Activated CD8-positive, alpha-beta T cell treated with anti-CD3 and anti-CD28 coated beads for 36 hours (primary cell): ENCODE measurements around the gene ADAMTS2. TPM values are rescaled to one million over a fixed set of nuclear protein-coding genes. Genes with fewer than 3 reads are reported as not detected.

Source experiments
- ATAC-seq: fragments of 200-7000 bp; cut with Tn5 transposase; one replicate; pipeline ENCODE4 v1.10.0; 2021; ENCODE audit warnings: mild to moderate bottlenecking, moderate library complexity
- CTCF ChIA-PET: fragments of 350-600 bp; sonication (Branson Sonifier 250); formaldehyde crosslinking; loops from one replicate; lab custom pipeline; 2021; ENCODE audit warnings: antibody characterized with exemption; lab: Charles Lee
- POLR2A ChIA-PET: fragments of 350-600 bp; sonication (Branson Sonifier 250); formaldehyde crosslinking; loops from one replicate; lab custom pipeline; 2021; ENCODE audit warnings: antibody characterized with exemption; lab: Charles Lee
- DNase-seq: peaks from one replicate; pipeline ENCODE4 v3.0.0-alpha.2; 2020
- H3K27ac Mint-ChIP-seq: one replicate; pipeline ENCODE4 v1.8.0; 2021; ENCODE audit warnings: mild to moderate bottlenecking, mixed read lengths
- H3K27me3 Mint-ChIP-seq: one replicate; pipeline ENCODE4 v1.8.0; 2021; ENCODE audit warnings: mixed read lengths
- H3K36me3 Mint-ChIP-seq: one replicate; pipeline ENCODE4 v1.8.0; 2021; ENCODE audit warnings: low read depth, mixed read lengths
- H3K4me1 Mint-ChIP-seq: one replicate; pipeline ENCODE4 v1.8.0; 2021; ENCODE audit warnings: low read depth, mixed read lengths
- H3K4me3 Mint-ChIP-seq: one replicate; pipeline ENCODE4 v1.8.0; 2021; ENCODE audit warnings: mild to moderate bottlenecking, moderate library complexity, mixed read lengths
- H3K9me3 Mint-ChIP-seq: one replicate; pipeline ENCODE4 v1.8.0; 2021; ENCODE audit warnings: mixed read lengths
- CTCF ChIP-seq: fragments of 200-600 bp; IDR thresholded peaks from one replicate; pipeline ENCODE4 v1.8.0; 2022; ENCODE audit warnings: antibody characterized with exemption, mild to moderate bottlenecking
- intact Hi-C: fragments of 100-400 bp; cut with micrococcal nuclease; formaldehyde crosslinking; loops from one replicate; pipeline ENCODE4 v1.10.0; 2022
- total RNA-seq, 2 experiments: library from RNA; stranded (reverse); gene quantifications; one replicate each; pipeline ENCODE4 v1.2.3, GENCODE V29; 2021

ADAMTS2 gene
- total RNA-seq, 2 experiments from 2014 or later, result not detected

DNA sequence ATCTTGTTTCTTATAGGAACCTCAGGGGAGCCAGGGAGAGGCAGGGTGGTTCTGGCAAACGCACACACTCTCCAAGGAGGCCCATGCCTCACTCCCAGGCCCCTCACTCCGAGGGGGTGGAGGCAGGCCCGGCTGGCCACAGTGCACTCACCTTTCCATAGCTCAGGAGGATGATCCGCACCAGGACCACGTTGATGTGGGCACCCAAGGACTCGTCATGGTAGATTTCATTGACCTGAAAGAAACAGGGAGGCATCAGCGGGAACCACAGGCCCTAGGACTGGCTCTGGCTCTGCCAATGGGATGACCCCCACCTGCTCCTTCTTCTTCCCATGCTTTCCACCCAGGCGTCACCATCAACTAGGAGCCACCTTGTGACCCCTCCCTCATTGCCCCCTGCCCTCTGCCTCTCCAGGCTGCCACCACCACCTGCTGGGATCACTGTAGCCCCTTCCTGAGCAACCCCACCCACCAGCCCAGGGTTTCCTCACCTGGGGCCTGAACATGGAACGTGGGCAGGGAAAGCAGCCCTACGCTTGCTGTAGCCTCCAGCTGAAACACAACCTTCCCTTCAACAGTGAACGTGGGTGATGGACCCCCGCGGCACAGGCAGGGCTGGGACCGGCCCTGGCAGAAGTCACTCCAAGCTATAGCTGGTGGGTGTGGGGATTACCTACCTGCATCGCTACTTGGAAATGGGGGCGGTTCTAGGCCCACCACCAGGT is 164.2 kb downstream of the ADAMTS2 start:
- no peak for TF ChIP-seq CTCF
- intact Hi-C loops, result no loop called here
- CTCF ChIA-PET, result no interaction called here
- Mint-ChIP-seq H3K4me3 (no peak overlapping the region), H3K36me3 (no peaks in the 10 kb centered on the region), H3K9me3 (peaks cover 2% of the 10 kb centered on the region), H3K27ac (no peak overlapping the region), H3K4me1 (peaks cover 8% of the 10 kb centered on the region), H3K27me3 (peaks cover 13% of the 10 kb centered on the region)
- POLR2A ChIA-PET, result no interaction called here
- ATAC-seq, result no peak
- DNase-seq, result no peak

DNA sequence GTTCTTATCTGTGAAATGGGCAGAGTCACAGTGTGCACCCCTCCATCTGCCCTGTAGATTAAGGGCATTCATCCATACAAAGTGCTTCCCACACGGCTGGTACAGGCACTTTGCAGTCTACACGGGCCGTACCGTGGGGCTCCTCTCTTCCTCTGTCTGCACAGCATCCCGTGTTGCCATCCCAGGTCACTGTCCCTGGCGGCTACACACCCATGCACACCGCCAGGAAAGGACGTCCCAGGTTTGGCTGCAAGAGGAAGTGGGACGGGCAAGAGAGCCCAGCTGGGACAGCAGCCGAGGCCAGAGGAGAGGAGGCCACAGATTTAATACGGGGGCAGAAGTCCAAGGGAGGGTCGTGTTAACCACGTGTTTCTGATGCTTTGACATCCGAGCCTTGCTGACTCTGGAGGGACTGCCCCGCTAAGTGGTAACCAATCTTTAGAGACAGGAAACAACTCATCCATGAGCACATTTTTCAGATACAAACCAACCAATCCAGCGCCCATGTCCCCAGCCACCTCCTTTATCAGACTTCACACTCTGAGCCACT is 165.1 kb downstream of the ADAMTS2 start:
- H3K27ac Mint-ChIP-seq, result no peak overlapping the region
- H3K4me1 Mint-ChIP-seq, result peaks cover 8% of the 10 kb centered on the region
- no peak for DNase-seq
- CTCF ChIA-PET, result no interaction called here
- no peak for ATAC-seq
- no peak overlapping the region for H3K4me3 Mint-ChIP-seq
- TF ChIP-seq CTCF, result no peak
- H3K9me3 Mint-ChIP-seq, result peaks cover 2% of the 10 kb centered on the region
- H3K27me3 Mint-ChIP-seq, result peaks cover 15% of the 10 kb centered on the region
- intact Hi-C loops, result no loop called here
- no peaks in the 10 kb centered on the region for H3K36me3 Mint-ChIP-seq
- POLR2A ChIA-PET, result no interaction called here

DNA sequence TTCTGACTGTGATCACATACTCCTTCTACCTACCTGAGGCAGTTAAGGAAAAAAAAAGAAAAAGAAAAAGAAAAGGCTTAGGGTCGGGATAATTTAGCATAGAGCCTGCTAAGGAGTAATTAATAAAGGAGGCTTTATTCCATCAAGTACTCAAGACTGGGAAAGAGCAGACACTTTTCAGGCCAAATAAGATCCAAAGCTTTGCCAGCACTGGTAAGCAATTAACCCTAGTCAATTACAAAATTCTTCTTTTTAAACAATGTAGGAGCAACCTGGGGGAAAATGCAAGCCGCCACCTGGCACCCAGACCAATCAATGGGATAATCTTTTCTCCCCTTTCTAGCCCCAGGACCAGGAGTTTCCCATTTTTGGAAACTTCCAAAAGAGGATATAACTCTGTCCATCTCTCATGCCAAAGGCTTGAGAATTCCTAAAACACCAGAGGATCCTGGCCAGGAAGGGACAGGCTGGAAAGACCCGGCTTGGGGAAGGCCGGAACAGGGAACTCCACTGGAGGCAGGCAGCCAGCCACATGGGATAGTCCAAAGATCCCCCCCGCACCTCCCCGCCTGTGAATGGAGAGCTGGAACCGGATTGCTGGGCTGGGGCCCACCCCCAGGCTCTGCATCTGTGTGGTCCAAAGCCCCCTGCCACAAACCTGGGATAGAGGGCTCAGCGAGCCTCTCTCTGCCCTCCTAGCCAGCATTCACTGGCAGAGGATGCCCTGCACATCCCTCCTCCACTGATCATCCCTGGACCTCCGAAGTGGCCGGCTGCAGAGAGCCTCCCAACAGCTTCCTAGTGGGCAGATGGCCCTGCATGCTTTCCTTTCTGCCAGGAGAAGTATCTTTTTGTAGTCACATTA is 167.3 kb downstream of the ADAMTS2 start:
- Mint-ChIP-seq H3K36me3 (no peaks in the 10 kb centered on the region), H3K9me3 (peaks cover 2% of the 10 kb centered on the region), H3K4me1 (peaks cover 8% of the 10 kb centered on the region), H3K27ac (no peak overlapping the region), H3K4me3 (no peak overlapping the region), H3K27me3 (peaks cover 13% of the 10 kb centered on the region)
- ATAC-seq, result no peak
- intact Hi-C loops, result no loop called here
- ChIA-PET POLR2A (no interaction called here), CTCF (no interaction called here)
- no peak for TF ChIP-seq CTCF
- DNase-seq, result no peak

DNA sequence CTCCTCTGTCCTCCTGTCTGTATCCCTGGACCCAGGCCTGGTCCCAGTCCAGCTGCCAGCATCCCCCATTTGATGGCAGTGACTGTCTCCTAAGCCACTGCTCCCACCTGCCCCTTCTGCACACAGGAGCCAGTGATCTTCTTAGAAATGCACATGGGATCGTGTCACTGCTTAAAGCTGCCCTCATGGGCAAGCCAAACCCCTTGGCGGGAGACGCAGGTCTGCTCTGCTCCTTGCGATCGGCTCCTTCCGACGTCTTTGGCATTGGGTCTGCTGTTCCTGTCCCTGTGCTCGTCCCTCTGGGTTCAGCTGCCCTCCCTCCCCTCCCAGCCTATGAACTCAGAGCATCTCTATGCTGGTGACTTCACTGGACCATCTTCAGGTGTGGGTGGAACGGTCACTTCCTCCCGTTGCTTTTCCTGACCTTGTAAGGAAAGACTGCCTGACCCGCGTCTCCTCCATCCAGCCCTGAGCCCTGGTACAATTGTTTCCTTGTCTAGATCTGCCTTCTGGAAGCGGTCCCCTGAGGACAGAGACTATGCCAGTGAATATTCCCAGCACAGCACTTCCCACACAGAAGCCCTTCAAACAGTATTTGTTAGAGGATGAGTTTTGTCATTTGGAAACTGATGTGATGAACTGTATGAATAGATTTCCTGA is 168.6 kb downstream of the ADAMTS2 start:
- peaks cover 3% of the 10 kb centered on the region for H3K4me1 Mint-ChIP-seq
- H3K4me3 Mint-ChIP-seq, result no peak overlapping the region
- no peak for TF ChIP-seq CTCF
- ATAC-seq, result no peak
- ChIA-PET POLR2A (no interaction called here), CTCF (no interaction called here)
- intact Hi-C loops, result no loop called here
- peaks cover 13% of the 10 kb centered on the region for H3K27me3 Mint-ChIP-seq
- no peaks in the 10 kb centered on the region for H3K36me3 Mint-ChIP-seq
- no peak for DNase-seq
- H3K9me3 Mint-ChIP-seq, result peaks cover 2% of the 10 kb centered on the region
- H3K27ac Mint-ChIP-seq, result no peak overlapping the region
